NCI-H460 (cell line): Measurements from ENCODE around the gene CHST11. TPM values are rescaled to one million over a fixed set of nuclear protein-coding genes. Genes with fewer than 3 reads are reported as not detected.
"Not testable (repeated sequence)": the region's sequence is repeated elsewhere in the genome, so short reads cannot be mapped to it uniquely, and the experiment has no call there.

Experiments
- DNase-seq: peaks from one replicate; pipeline ENCODE4 v3.0.0-alpha.2; 2016; ENCODE audit warnings: low read depth; ENCODE audit errors: extremely low read depth
- total RNA-seq: library from RNA; depleted of rRNA; stranded (reverse); fragments of >200 nt; shearing (Covaris generic); gene quantifications from 2 replicates; pipeline ENCODE4 v1.2.3, GENCODE V29; 2014

The CHST11 gene
- total RNA-seq, 1 experiment from 2014 or later = 2.9 TPM

- DNase-seq = no peak
Measured at GRCh38 chr12:104551313-104551931, 94.7 kb downstream of the CHST11 start.

DNA sequence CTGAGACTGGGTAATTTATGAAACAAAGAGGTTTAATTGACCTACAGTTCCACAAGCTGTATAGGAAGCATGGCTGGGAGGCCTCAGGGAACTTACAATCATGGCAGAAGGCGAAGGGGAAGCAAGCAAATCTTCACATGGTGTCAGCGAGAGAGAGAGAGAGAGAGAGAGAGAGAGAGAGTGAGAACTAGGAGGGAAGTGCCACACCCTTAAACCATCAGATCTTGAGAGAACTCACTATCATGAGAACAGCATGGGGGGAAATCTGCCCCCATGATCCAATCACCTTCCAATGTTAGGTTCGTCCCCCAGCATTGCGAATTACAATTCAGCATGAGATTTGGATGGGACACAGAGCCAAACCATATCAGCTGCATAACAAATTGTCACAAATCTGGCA, 96.7 kb downstream of the CHST11 start:
- no peak for DNase-seq

DNA sequence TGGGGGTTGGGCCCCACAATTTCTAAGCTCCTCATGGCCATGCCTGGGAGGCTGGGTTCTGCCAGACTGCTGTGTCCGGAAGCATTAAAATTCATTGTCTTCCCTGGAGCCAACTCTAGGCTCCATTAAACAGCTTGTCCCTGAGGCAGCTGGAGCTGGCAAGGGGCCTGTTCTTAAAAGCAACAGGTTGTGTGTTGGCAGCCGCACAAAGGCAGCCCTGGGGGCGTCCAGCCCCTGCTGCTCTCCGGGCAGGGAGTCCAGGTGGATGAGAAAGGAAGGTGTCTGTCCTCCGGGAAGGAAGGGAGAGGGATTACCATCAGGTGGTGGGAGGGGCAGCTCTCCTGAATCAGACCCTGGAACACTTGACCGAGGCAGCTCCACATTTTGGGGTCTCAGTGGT, 98.9 kb downstream of the CHST11 start:
- DNase-seq = no peak

DNA sequence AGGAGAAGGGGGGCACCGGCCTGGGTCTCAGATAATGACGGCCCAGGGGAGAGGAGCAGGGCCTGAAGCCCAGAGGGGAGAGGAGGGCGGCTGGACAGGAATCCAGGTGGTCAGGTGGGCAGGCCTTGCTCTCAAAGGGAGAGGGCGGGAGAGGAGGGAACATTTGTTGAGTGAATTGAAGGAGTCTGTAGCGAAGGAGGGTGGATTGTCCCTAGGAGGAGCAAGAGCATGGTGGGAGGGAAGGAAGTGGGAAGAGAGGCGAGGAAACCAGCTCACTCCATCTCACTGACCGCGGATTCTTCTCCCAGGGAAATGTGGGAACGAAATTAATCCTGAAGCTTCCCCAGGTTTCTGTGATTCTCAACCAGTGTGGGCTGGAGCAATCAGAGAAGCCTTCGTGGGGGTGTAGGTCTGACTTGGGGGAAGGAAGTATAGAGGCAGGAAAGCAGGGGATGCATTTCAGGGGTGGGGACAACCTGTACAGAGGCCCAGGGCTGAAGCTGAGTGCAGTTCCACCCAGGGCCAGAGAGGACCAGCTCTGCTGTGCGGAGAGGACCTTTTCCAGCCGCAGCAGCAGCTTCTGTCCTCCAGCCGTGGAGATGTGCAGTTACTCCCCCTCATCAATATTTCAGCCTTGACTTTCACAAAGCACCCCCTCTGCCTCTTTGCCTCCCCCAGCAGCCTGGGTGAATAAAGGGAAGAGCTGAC, 100.9 kb downstream of the CHST11 start:
- no peak for DNase-seq

DNA sequence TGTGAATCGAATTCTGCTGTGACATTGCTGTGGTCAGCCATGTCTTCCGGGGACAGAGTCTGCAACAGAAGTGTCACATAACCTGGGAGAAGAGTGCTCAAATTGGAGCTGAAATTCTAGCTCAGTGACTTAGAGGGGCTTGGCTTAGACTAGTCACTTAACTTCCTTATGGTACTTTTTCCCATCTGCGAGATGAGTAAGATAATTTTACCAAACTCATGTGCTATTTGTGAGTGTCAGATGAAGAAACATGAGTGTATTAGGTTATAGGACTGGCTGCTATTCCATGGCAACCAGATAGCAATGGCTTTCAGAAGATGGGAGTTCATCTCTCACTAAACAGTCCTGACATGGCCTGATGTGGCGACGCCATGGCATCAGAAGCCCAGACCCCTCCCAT, 104.1 kb downstream of the CHST11 start:
- no peak for DNase-seq

- no peak for DNase-seq
Measured at GRCh38 chr12:104562763-104563162, 106.0 kb downstream of the CHST11 start.

DNA sequence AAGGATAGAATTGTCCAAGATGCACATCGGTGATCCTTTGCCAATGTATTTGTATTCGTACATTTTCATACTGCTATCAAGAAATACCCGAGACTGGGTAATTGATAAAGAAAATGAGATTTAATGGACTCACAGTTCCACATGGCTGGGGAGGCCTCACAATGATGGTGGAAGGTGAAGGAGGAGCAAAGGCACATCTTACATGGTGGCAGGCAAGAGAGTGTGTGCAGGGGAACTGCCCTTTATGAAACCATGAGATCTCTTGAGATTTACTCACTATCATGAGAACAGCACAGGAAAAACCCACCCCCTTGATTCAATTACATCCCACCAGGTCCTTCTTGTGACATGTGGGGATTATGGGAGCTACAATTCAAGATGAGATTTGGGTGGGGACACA, 107.9 kb downstream of the CHST11 start:
- not testable (repeated sequence) for DNase-seq

- no peak for DNase-seq
Measured at GRCh38 chr12:104565606-104566243, 109.0 kb downstream of the CHST11 start.

DNA sequence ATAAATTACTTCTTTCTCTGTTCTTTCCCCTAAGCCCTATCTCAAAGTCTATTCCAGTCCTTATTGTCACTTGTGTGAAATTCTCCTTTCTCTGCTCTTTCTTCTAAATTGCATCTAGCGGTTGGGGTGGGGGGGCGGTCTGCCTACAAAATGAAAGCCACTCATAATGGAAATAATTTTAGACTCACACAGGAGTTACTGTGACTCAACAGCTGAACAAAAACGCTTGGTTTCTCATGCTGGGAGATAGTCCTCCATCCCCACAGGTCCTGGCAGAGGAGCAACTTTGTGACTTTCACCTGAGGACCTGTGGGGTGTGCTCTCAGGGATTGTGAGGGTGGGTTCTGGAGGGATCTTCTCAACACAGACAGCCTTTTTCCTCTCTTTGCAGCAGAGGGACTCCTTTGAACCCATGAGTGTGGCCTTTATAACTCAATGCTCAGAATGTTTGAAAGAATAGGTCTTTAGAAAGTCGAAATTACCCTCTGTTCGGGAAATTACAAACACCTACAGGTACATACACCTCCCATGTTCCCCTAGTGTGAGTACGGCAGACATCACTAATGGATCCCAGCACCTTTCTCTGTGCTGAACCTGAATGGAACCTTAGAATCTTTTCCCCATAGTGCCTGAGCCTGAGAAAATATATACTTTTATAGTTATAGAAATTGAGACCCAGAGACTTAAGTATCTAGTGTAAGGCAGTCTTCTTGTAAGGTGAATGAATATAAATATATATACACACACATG, 109.7 kb downstream of the CHST11 start:
- no peak for DNase-seq

DNA sequence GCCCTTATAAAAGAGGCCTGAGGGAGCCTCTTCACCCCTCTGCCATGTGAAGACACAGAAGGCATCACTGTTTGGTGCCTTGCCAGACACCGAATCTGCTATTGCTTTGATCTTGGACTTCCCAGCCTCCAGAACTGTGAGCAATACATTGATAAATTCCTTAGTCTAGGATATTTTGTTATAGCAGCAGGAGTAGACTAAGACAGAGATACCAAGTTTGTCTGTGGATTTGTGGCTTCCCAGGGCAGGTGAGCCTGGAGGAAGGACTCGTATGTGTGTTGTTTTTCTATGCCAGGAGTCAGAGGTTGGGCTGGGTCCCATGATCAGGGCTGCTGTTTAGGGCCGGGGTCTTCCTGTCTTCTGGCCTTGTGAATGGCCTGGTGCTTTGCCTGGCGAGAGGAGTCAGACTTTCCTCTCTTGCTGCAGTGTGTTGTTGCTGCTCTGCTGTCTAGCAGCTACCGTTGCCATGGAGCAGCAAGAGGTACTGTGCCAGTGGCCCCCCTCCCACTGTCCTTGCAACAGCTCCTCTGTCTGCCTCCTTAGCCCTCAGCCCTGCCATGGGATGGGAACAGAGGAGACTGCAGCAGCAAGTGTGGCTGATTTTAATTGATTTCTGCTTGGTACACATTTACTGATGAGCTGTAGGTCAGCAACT, 111.2 kb downstream of the CHST11 start:
- no peak for DNase-seq

GRCh38 chr12:104568487-104568868, 111.7 kb downstream of the CHST11 start:
- DNase-seq = no peak

DNA sequence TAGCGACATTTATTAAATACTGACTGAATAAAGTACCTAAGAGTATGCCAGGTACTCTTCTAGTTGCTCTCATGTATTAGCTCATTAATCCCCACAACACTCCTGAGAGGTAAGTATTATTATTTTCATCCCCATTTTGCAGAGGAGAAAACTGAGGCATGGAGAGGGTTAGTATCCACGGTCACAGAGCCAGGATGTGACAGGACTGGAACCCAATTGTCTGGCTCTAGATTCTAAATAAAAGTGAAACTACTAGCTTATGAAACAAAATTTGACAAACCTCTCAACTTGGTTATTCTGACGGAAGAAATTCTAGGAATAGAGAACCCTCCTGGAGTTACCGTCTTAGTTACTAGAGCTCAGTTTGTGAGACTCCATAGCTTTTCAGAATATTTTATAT, 112.2 kb downstream of the CHST11 start:
- no peak for DNase-seq

GRCh38 chr12:104569346-104570173, 112.8 kb downstream of the CHST11 start:
- no peak for DNase-seq

GRCh38 chr12:104570174-104570907, 113.6 kb downstream of the CHST11 start:
- no peak for DNase-seq

GRCh38 chr12:104571328-104571727, 114.6 kb downstream of the CHST11 start:
- DNase-seq = no peak

- DNase-seq = not testable (repeated sequence)
Measured at GRCh38 chr12:104574353-104574752, 117.6 kb downstream of the CHST11 start.

GRCh38 chr12:104574758-104575157, 118.0 kb downstream of the CHST11 start:
- DNase-seq = not testable (repeated sequence)

GRCh38 chr12:104575442-104576186, 118.9 kb downstream of the CHST11 start:
- no peak for DNase-seq
